ENCODE results near the gene RASAL2. TPM values are rescaled to one million over a fixed set of nuclear protein-coding genes. Genes with fewer than 3 reads are reported as not detected.

RASAL2 gene
- total RNA-seq, 4 donors from 2014 or later = 17.9 to 27.3 (median 23.5) TPM

- Histone ChIP-seq H3K4me1 (no peaks in the 10 kb centered on the region), H3K27ac (no peak overlapping the region)
Observed at GRCh38 chr1:178418284-178418955, 324.5 kb downstream of the RASAL2 start.

DNA sequence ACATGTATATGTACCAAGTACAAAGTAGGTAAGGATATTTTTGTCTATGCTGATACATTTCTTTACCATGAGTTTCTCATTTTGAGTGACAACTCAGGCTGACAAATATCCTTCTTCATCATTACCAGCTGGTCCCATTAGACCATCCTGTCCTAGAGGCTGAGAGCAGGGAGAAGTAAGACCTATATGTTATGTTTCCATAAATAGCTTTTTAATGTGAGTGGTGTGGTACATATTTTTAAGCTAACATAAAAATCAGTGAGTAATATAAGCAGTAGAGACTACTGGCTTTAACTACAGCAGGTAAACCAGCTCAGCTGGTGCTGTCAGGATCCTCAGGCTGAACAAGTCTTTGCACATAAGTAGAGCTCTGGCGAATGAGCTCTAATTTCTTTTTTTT is 340.5 kb downstream of the RASAL2 start:
- intact Hi-C loops (cut with DNase I) = no loop called here
- no peak overlapping the region for H3K27ac ChIP-seq

More at GRCh38 chr1:178418284-178418955, 324.5 kb downstream of the RASAL2 start:
- Histone ChIP-seq H3K36me3 (no peaks in the 10 kb centered on the region), H3K4me3 (replicated peaks in 1 of 3) (no peak overlapping the region), H3K9me3 (no peaks in the 10 kb centered on the region), H3K27me3 (no peaks in the 10 kb centered on the region)
- TF ChIP-seq CTCF (IDR thresholded peaks at IDR 0.05) = no peak
- TF ChIP-seq POLR2A (IDR thresholded peaks at IDR 0.05) = no peak
- 93 to 97% methylated on average over 1 of the region's 1 CpG for WGBS, 2 donors
- DNase-seq = no peak
- intact Hi-C loops (cut with DNase I) = no loop called here

DNA sequence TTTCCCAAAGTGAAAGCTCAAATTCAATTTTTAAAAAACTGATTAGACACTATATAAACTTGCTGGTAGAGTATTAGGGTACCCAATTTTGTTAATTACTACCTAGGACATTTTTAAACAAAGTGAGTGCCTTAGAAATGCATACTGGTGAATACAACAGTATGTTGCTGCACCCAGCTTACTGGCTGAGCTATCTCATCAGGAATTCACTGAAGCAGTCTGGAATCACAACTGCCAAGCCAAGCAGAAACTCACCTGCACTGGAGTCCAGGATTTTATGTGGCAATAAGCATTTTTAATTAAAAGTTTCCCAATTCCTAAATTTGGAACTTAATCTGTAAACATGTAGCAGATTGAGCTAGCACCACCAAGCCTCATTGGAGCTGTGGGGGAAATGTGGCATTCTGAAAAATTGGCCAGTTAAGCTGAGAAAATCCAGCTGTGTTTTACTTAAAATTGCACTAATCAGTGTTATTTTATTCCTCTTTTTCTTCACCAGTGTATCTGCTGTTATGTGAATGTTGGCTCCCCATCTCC is 341.1 kb downstream of the RASAL2 start:
- intact Hi-C loops (cut with DNase I) = no loop called here
- H3K36me3 ChIP-seq = no peaks in the 10 kb centered on the region
- peaks cover 0 to 8% of the 10 kb centered on the region in 2 donors for H3K4me1 ChIP-seq
- H3K4me3 ChIP-seq (replicated peaks in 1 of 3) = no peak overlapping the region
- TF ChIP-seq POLR2A (IDR thresholded peaks at IDR 0.05) = no peak
- no peak for TF ChIP-seq CTCF (IDR thresholded peaks at IDR 0.05)
- H3K27me3 ChIP-seq = no peaks in the 10 kb centered on the region
- peak; percentile 11 to 17 for DNase-seq
- H3K9me3 ChIP-seq = no peaks in the 10 kb centered on the region
- H3K27ac ChIP-seq = no peak overlapping the region

More for the DNA sequence above, 340.5 kb downstream of the RASAL2 start:
- Histone ChIP-seq H3K4me1 (peaks cover 0 to 8% of the 10 kb centered on the region in 2 donors), H3K4me3 (replicated peaks in 1 of 3) (no peak overlapping the region), H3K36me3 (no peaks in the 10 kb centered on the region), H3K27me3 (no peaks in the 10 kb centered on the region), H3K9me3 (no peaks in the 10 kb centered on the region)
- 39 to 40% methylated on average over 1 of the region's 1 CpG for WGBS, 2 donors
- no peak for TF ChIP-seq CTCF (IDR thresholded peaks at IDR 0.05)
- TF ChIP-seq POLR2A (IDR thresholded peaks at IDR 0.05) = no peak
- DNase-seq = no peak

GRCh38 chr1:178436899-178437298 is 343.0 kb downstream of the RASAL2 start:
- DNase-seq = no peak
- intact Hi-C loops (cut with DNase I) = no loop called here
- 89 to 96% methylated on average over 2 of the region's 2 CpGs for WGBS, 2 donors

More at GRCh38 chr1:178436899-178437298, 343.0 kb downstream of the RASAL2 start:
- no peaks in the 10 kb centered on the region for H3K9me3 ChIP-seq
- H3K36me3 ChIP-seq = no peaks in the 10 kb centered on the region
- H3K27me3 ChIP-seq = no peaks in the 10 kb centered on the region
- H3K4me3 ChIP-seq (replicated peaks in 1 of 3) = no peak overlapping the region
- H3K4me1 ChIP-seq = peaks cover 0 to 8% of the 10 kb centered on the region in 2 donors
- TF ChIP-seq CTCF (IDR thresholded peaks at IDR 0.05) (no peak), POLR2A (IDR thresholded peaks at IDR 0.05) (no peak)
- no peak overlapping the region for H3K27ac ChIP-seq

Data from thyroid gland (tissue), 4 donors.